HG03039 (cell line): ENCODE data around the gene MMP28.
"Not testable (repeated sequence)": the region's sequence is repeated elsewhere in the genome, so short reads cannot be mapped to it uniquely, and the experiment has no call there.

Source experiments
- ATAC-seq: cut with Tn5 transposase; IDR thresholded peaks from one replicate; pipeline ENCODE4 v1.9.1; 2021; ENCODE audit warnings: mild to moderate bottlenecking, moderate library complexity; ENCODE audit not compliant: unreplicated experiment

Gene MMP28

DNA sequence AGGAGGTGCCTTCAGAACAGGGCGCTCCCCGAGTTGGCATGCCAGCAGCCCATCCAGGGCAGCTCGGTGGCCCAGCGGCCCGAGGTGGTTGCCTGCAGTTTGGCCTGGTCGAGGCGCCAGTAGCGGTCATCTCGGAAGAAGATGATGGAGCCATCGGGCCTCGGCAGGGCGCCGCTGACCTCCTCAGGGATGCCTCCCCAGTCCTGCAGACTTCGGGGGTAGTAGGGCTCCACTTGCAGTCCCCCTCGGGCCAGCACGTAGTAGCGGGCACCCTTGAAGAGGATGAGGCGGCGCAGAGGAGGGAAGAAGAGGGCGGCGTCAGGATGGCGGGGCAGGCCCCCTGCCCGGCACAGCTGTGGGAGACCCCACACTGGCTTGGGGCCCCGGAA is 29.0 kb downstream of the MMP28 start:
- no peak for ATAC-seq

GRCh38 chr17:35765756-35766488 is 29.5 kb downstream of the MMP28 start:
- no peak for ATAC-seq

DNA sequence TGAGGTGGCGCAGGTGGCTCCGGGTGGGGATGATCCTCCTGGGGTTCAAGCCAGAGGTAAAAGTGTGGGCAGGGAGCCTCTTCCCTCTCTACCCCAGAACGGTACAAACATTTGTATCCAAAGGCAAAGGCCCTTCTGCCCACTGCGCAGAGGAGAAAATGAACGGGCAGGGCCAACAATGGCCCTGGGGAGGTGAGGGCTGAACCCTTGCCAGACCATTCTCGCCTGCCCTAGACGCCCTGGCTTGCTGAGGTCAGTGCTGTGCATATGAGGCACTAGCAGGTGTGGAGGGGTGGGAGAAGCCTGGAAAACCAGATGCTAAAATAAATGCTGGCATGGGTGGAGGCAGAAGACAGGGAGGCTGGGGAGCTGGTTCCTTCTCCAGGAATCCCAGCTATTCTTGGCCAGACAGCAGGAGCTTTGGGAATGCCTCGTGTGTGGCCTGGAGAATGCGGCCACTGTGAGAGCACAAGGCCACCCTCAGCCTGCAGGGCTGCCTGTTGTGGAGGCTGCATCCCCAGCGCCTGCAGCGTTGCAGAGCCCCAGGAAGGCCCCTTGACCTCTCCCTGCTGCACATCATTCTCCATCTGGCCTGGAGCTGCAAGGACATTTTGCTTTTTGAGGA is 30.2 kb downstream of the MMP28 start:
- no peak for ATAC-seq

- ATAC-seq: peak; percentile 75
These were observed 31.1 kb downstream of the MMP28 start for GRCh38 chr17:35764123-35764991.

DNA sequence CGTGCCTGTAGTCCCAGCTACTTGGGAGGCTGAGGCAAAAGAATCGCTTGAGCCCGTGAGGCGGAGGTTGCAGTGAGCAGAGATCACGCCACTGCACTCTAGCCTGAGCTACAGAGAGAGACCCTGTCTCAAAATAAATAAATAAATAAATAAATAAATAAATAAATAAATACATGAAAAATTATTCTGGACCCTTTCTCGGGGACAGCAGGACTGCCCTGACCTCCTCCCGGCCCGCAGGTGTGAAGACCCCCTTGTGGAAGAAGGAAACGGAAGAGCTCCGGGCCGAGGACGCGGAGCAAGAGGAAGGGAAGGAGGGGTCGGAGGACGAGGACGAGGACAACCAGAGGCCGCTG is 31.7 kb downstream of the MMP28 start:
- no peak for ATAC-seq

DNA sequence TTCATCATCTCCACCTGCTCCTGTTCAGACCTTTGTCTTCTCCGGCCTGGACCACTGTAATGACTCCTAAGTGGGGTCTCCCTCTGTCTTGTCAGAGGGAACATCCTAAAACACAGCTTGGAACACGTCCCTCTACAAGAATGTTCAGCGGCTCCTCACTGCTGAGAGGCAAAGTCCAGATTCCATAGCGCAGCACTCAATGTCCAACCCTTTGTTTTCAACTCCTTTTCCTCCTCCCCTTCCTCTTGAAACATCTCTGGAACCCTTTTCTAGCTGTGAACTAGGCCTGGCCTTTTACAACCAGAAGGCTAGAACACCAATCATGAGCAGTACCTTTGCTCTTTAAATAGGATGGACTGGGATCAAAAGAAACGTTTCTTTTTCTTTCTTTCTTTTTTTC is 33.8 kb downstream of the MMP28 start:
- ATAC-seq: no peak

- ATAC-seq: no peak
These were observed 34.9 kb downstream of the MMP28 start, which contains the start of gene C17orf50 for GRCh38 chr17:35760587-35760986. Gene C17orf50, plus strand, starts transcription at chr17:35760887. Its CDS starts 55 bp downstream, at chr17:35760942.

GRCh38 chr17:35757243-35757642 is 38.2 kb downstream of the MMP28 start:
- no peak for ATAC-seq

- ATAC-seq: no peak
These were observed 42.3 kb downstream of the MMP28 start, which contains the start of gene GAS2L2 for GRCh38 chr17:35752945-35753764. Gene GAS2L2, minus strand, starts transcription at chr17:35753239. Its CDS starts 389 bp downstream, at chr17:35752850.

- ATAC-seq: no peak
These were observed 43.0 kb downstream of the MMP28 start for GRCh38 chr17:35752471-35752870.

- ATAC-seq: not testable (repeated sequence)
These were observed 43.9 kb downstream of the MMP28 start for GRCh38 chr17:35751541-35751940.

DNA sequence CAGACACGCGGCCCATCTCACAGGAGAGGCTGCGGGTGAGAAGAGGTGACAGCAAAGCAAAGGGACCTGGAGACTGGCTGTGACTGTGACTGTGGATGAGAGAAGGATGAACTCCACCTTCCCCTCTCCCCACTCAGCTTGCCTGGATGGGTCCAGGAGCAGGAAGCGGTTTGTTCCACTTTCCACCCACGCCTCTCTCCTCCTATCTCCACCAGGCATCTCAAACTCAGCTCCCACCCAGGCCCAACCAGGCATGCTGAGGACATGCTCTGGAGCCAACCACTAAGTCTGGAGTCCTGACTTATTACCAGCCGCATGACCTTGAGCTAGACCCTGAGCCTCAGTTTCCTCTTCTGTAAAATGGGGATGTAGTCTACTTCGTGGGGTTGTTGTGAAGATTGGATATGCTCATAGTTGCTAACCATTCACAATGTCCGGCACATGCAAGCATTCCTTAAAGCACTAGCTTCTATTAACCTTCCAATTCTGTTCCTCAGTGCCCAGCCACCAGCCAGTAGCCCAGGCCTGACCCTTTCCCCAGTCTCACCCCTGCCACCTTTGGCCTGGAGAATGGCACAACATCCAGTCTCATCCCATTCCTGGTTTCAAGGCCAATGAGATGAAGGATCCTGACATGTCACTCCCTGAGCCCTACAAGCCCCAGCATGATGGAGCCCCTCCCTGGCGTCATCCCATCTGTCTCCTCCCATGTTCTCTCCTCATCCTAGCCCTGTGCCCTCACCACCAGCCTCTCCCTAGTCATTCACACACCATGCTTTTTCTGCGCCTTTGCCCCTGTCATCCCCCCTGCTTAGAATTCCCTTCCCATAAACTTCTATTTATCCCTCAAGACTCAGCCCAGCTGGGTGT is 44.7 kb downstream of the MMP28 start:
- ATAC-seq: no peak

DNA sequence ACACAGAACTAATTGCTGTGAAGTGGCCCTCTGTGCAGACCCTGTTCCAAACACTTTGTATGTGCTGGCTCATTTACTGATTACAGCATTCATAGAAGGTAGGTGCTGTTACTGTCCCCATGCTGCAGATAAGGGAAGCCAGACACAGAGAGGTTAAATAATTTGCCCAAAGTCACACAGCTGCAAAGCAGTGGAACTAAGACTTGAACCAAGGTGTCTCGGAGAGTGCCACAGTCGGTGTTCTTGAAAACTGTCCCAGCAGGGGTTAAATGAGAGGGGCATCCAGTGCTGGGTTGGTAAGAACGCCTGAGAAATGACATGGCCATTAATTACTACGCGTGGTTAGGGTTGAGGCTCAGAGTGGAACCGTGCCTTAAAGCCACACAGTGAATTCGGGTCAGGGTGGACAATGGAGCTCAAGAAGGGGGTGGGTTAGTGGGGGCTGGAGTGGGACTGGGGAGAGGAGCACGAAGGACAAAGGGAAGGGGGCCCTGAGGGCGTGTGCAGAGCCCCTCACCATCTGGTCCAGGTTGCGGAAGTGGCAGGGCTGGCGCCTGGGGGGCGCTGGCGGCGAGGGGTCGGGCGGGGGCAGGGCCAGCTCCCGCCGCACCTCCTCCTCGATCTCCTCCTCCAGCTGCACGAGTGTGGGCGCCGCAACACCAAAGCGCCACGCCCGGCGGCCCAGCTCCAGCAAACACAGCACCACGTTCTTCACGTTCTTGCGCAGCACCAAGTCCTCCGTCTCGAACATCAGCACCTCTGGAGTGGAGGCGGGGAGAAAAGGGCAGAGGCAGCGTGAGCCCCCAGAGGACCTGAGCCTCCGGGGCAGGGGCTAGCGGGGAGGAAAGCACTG is 45.7 kb downstream of the MMP28 start:
- ATAC-seq: no peak

GRCh38 chr17:35748979-35749378 is 46.5 kb downstream of the MMP28 start:
- no peak for ATAC-seq

DNA sequence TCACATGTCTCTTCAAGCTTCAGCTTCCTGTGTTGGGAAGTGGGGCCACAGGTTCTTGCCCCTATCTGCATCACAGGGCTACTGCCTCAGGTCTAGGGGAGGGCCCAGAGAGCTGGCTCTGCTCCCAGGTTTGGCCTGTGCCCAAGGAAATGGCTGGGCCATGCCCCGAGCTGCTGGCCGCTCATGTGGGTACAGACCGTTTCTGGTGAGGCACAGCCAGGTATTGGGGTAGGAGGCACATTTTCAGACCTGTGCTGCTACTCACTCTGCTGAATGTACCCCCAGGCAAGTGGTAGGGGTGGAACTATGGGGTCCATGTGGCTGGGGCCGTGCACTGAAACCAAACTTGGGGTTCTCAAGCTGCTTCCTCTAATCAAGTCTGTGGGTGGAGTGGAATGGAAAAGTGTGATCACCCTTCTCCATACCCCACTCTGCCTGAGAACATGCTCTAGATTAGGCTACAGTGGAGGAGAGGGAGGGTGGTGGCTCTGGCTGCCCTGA is 47.0 kb downstream of the MMP28 start:
- ATAC-seq: no peak

DNA sequence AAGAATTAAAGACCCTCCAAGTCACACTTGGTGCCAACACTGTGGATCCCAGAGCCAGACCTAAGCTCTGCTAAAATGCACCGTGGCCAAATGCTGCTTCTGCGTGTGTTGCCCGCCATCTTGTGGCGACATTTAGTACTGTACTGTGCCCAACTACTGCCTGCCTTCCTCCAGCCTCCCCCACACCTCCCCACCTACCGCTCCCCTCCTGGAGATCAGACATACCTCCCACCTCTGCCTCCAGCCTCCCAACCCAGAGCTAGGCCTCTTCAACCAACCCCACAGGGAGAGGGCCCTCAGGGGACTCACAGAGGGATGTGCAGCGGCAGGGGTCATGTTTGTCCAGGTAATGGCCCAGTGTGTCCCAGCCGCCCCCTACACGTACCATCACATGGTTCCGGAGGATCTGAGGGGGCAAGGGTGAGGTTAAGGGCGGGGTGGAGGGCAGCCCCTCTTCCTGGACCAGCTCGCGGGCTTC is 47.9 kb downstream of the MMP28 start:
- ATAC-seq: no peak

DNA sequence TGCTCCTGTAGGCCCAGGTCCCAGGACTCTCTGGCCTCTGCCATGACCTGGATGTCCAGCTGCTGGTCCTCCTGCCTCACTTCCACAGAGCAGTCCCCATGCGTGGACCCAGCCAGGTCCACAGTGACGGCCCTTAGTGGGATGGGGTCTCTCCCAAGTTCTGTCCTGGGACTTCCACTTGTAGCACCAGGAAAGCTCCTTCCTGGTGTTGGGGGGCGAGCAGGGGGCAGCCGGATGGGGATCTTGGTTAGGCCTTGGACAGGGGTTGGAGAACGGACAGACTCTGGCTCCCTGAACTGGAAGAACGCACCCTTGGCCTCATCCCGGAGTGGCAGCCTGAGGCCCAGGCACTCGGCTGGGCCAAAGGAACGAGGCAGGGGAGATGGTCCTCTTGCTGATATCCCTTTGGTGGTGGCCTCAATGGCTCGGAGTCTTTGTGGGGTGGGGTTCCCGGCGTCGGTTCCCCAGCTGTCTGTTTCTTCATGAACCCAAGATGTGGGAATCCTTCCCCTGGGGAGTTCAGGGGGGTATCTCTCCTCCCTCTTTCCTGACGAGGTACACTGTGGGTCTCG is 49.6 kb downstream of the MMP28 start:
- ATAC-seq: no peak

DNA sequence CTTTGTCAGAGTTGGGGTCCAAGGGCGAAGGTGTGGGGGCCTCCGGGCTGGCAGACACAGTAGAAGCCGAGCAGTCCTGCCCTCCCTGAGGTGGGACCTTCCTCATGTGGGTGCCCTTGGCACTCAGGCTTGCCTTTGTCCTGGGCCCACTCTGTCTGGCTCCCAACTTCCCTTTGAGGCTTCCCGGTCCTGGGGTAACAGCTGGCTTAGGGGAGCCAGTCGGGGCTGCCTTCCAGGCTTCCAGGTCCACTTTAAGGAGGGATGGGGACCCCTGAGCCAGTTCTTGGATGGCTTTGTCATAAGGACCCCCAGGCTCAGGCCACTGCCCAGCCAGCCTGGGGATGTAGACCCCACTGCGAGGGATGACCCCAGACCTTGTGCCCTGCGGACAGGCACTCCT is 50.2 kb downstream of the MMP28 start:
- no peak for ATAC-seq
